Measurements from ENCODE around the gene DYNC2H1.

The DYNC2H1 gene

GRCh38 chr11:103147627-103148026 is 38.4 kb downstream of the DYNC2H1 start:
- peaks cover 5% of the 10 kb centered on the region for H3K36me3 ChIP-seq (ENCODE audit: control insufficient read depth, low read depth, low read length)
- no peaks in the 10 kb centered on the region for H3K27me3 ChIP-seq (ENCODE audit: control insufficient read depth, insufficient read depth, low read length)
- no peak overlapping the region for H3K4me3 ChIP-seq (ENCODE audit: low read length)

GRCh38 chr11:103157542-103157941 is 48.3 kb downstream of the DYNC2H1 start:
- no peak overlapping the region for H3K4me3 ChIP-seq (ENCODE audit: low read length)
- no peaks in the 10 kb centered on the region for H3K27me3 ChIP-seq (ENCODE audit: control insufficient read depth, insufficient read depth, low read length)
- H3K27ac ChIP-seq (ENCODE audit: low read length), result no peak overlapping the region
- H3K9me3 ChIP-seq (ENCODE audit: control insufficient read depth, low read depth, low read length), result no peaks in the 10 kb centered on the region
- H3K4me1 ChIP-seq (ENCODE audit: control insufficient read depth, low read depth, low read length), result no peaks in the 10 kb centered on the region
- no peak overlapping the region for H3K9ac ChIP-seq (ENCODE audit: low read length)
- peaks cover 14% of the 10 kb centered on the region for H3K36me3 ChIP-seq (ENCODE audit: control insufficient read depth, low read depth, low read length)

More at GRCh38 chr11:103147627-103148026, 38.4 kb downstream of the DYNC2H1 start:
- no peak overlapping the region for H3K27ac ChIP-seq (ENCODE audit: low read length)
- H3K4me1 ChIP-seq (ENCODE audit: control insufficient read depth, low read depth, low read length), result no peaks in the 10 kb centered on the region
- H3K9me3 ChIP-seq (ENCODE audit: control insufficient read depth, low read depth, low read length), result no peaks in the 10 kb centered on the region
- H3K9ac ChIP-seq (ENCODE audit: low read length), result no peak overlapping the region

GRCh38 chr11:103164093-103164796 is 55.0 kb downstream of the DYNC2H1 start:
- Histone ChIP-seq H3K4me1 (ENCODE audit: control insufficient read depth, low read depth, low read length) (no peaks in the 10 kb centered on the region), H3K9ac (ENCODE audit: low read length) (no peak overlapping the region), H3K36me3 (ENCODE audit: control insufficient read depth, low read depth, low read length) (peaks cover 16% of the 10 kb centered on the region), H3K9me3 (ENCODE audit: control insufficient read depth, low read depth, low read length) (no peaks in the 10 kb centered on the region), H3K4me3 (ENCODE audit: low read length) (no peak overlapping the region), H3K27ac (ENCODE audit: low read length) (no peak overlapping the region), H3K27me3 (ENCODE audit: control insufficient read depth, insufficient read depth, low read length) (no peaks in the 10 kb centered on the region)

- H3K36me3 ChIP-seq (ENCODE audit: control insufficient read depth, low read depth, low read length), result peaks cover 25% of the 10 kb centered on the region
- no peaks in the 10 kb centered on the region for H3K9me3 ChIP-seq (ENCODE audit: control insufficient read depth, low read depth, low read length)
- no peak overlapping the region for H3K27ac ChIP-seq (ENCODE audit: low read length)
- no peaks in the 10 kb centered on the region for H3K27me3 ChIP-seq (ENCODE audit: control insufficient read depth, insufficient read depth, low read length)
- H3K4me3 ChIP-seq (ENCODE audit: low read length), result no peak overlapping the region
- H3K9ac ChIP-seq (ENCODE audit: low read length), result no peak overlapping the region
- no peaks in the 10 kb centered on the region for H3K4me1 ChIP-seq (ENCODE audit: control insufficient read depth, low read depth, low read length)
These were observed 57.9 kb downstream of the DYNC2H1 start for GRCh38 chr11:103167166-103167565.

GRCh38 chr11:103170865-103171264 is 61.6 kb downstream of the DYNC2H1 start:
- Histone ChIP-seq H3K4me1 (ENCODE audit: control insufficient read depth, low read depth, low read length) (no peaks in the 10 kb centered on the region), H3K36me3 (ENCODE audit: control insufficient read depth, low read depth, low read length) (peaks cover 18% of the 10 kb centered on the region), H3K27me3 (ENCODE audit: control insufficient read depth, insufficient read depth, low read length) (no peaks in the 10 kb centered on the region), H3K4me3 (ENCODE audit: low read length) (no peak overlapping the region), H3K9ac (ENCODE audit: low read length) (no peak overlapping the region), H3K27ac (ENCODE audit: low read length) (no peak overlapping the region), H3K9me3 (ENCODE audit: control insufficient read depth, low read depth, low read length) (no peaks in the 10 kb centered on the region)

- no peaks in the 10 kb centered on the region for H3K27me3 ChIP-seq (ENCODE audit: control insufficient read depth, insufficient read depth, low read length)
- H3K4me1 ChIP-seq (ENCODE audit: control insufficient read depth, low read depth, low read length), result no peaks in the 10 kb centered on the region
- H3K4me3 ChIP-seq (ENCODE audit: low read length), result no peak overlapping the region
- no peak overlapping the region for H3K9ac ChIP-seq (ENCODE audit: low read length)
- H3K36me3 ChIP-seq (ENCODE audit: control insufficient read depth, low read depth, low read length), result peaks cover 15% of the 10 kb centered on the region
- no peak overlapping the region for H3K27ac ChIP-seq (ENCODE audit: low read length)
- no peaks in the 10 kb centered on the region for H3K9me3 ChIP-seq (ENCODE audit: control insufficient read depth, low read depth, low read length)
These were observed 66.4 kb downstream of the DYNC2H1 start for GRCh38 chr11:103175461-103176129.

- Histone ChIP-seq H3K4me3 (ENCODE audit: low read length) (no peak overlapping the region), H3K9me3 (ENCODE audit: control insufficient read depth, low read depth, low read length) (no peaks in the 10 kb centered on the region), H3K27ac (ENCODE audit: low read length) (no peak overlapping the region), H3K36me3 (ENCODE audit: control insufficient read depth, low read depth, low read length) (peaks cover 5% of the 10 kb centered on the region), H3K9ac (ENCODE audit: low read length) (no peak overlapping the region), H3K27me3 (ENCODE audit: control insufficient read depth, insufficient read depth, low read length) (no peaks in the 10 kb centered on the region), H3K4me1 (ENCODE audit: control insufficient read depth, low read depth, low read length) (no peaks in the 10 kb centered on the region)
These were observed 74.9 kb downstream of the DYNC2H1 start for GRCh38 chr11:103183981-103184611.

GRCh38 chr11:103202048-103202651 is 92.9 kb downstream of the DYNC2H1 start:
- H3K4me1 ChIP-seq (ENCODE audit: control insufficient read depth, low read depth, low read length), result no peaks in the 10 kb centered on the region
- no peak overlapping the region for H3K27ac ChIP-seq (ENCODE audit: low read length)
- H3K4me3 ChIP-seq (ENCODE audit: low read length), result no peak overlapping the region
- peaks cover 12% of the 10 kb centered on the region for H3K36me3 ChIP-seq (ENCODE audit: control insufficient read depth, low read depth, low read length)
- H3K9ac ChIP-seq (ENCODE audit: low read length), result no peak overlapping the region
- no peaks in the 10 kb centered on the region for H3K27me3 ChIP-seq (ENCODE audit: control insufficient read depth, insufficient read depth, low read length)
- H3K9me3 ChIP-seq (ENCODE audit: control insufficient read depth, low read depth, low read length), result no peaks in the 10 kb centered on the region

- Histone ChIP-seq H3K36me3 (ENCODE audit: control insufficient read depth, low read depth, low read length) (no peaks in the 10 kb centered on the region), H3K27ac (ENCODE audit: low read length) (no peak overlapping the region), H3K27me3 (ENCODE audit: control insufficient read depth, insufficient read depth, low read length) (no peaks in the 10 kb centered on the region), H3K9ac (ENCODE audit: low read length) (no peak overlapping the region), H3K4me1 (ENCODE audit: control insufficient read depth, low read depth, low read length) (no peaks in the 10 kb centered on the region), H3K9me3 (ENCODE audit: control insufficient read depth, low read depth, low read length) (no peaks in the 10 kb centered on the region), H3K4me3 (ENCODE audit: low read length) (no peak overlapping the region)
These were observed 101.3 kb downstream of the DYNC2H1 start for GRCh38 chr11:103210543-103210942.

- Histone ChIP-seq H3K4me3 (ENCODE audit: low read length) (no peak overlapping the region), H3K27ac (ENCODE audit: low read length) (no peak overlapping the region), H3K4me1 (ENCODE audit: control insufficient read depth, low read depth, low read length) (no peaks in the 10 kb centered on the region), H3K9me3 (ENCODE audit: control insufficient read depth, low read depth, low read length) (no peaks in the 10 kb centered on the region), H3K27me3 (ENCODE audit: control insufficient read depth, insufficient read depth, low read length) (no peaks in the 10 kb centered on the region), H3K36me3 (ENCODE audit: control insufficient read depth, low read depth, low read length) (no peaks in the 10 kb centered on the region), H3K9ac (ENCODE audit: low read length) (no peak overlapping the region)
These were observed 106.6 kb downstream of the DYNC2H1 start for GRCh38 chr11:103215812-103216211.

GRCh38 chr11:103220133-103220532 is 110.9 kb downstream of the DYNC2H1 start:
- H3K27me3 ChIP-seq (ENCODE audit: control insufficient read depth, insufficient read depth, low read length), result no peaks in the 10 kb centered on the region
- H3K4me3 ChIP-seq (ENCODE audit: low read length), result no peak overlapping the region
- no peaks in the 10 kb centered on the region for H3K9me3 ChIP-seq (ENCODE audit: control insufficient read depth, low read depth, low read length)
- no peaks in the 10 kb centered on the region for H3K36me3 ChIP-seq (ENCODE audit: control insufficient read depth, low read depth, low read length)
- no peak overlapping the region for H3K27ac ChIP-seq (ENCODE audit: low read length)
- no peaks in the 10 kb centered on the region for H3K4me1 ChIP-seq (ENCODE audit: control insufficient read depth, low read depth, low read length)
- no peak overlapping the region for H3K9ac ChIP-seq (ENCODE audit: low read length)
